HG02610 (cell line): ENCODE results near the gene C1orf232.

Experiments
- ATAC-seq: cut with Tn5 transposase; IDR thresholded peaks from one replicate; pipeline ENCODE4 v1.9.1; 2021; ENCODE audit warnings: mild to moderate bottlenecking, moderate library complexity; ENCODE audit not compliant: unreplicated experiment

The C1orf232 gene

DNA sequence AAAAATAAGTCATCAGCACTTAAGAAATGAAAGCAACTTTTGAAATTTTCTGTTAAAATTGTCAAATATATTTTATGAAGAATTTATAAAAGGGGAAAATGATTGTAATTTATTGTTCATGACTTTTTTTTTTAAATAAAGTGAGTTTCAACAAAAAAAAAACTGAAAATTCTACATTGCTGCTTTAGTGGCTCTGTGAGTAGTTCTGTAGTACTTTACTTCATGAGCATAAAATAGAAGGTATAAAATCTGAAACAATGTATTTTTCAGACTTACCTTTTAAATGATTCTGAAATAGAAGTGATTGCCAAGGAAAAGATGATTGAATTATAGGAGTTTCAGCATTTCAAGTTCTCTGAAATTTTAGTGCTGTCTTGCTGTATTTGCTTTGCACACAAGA, 43.4 kb downstream of the C1orf232 start:
- ATAC-seq: no peak

DNA sequence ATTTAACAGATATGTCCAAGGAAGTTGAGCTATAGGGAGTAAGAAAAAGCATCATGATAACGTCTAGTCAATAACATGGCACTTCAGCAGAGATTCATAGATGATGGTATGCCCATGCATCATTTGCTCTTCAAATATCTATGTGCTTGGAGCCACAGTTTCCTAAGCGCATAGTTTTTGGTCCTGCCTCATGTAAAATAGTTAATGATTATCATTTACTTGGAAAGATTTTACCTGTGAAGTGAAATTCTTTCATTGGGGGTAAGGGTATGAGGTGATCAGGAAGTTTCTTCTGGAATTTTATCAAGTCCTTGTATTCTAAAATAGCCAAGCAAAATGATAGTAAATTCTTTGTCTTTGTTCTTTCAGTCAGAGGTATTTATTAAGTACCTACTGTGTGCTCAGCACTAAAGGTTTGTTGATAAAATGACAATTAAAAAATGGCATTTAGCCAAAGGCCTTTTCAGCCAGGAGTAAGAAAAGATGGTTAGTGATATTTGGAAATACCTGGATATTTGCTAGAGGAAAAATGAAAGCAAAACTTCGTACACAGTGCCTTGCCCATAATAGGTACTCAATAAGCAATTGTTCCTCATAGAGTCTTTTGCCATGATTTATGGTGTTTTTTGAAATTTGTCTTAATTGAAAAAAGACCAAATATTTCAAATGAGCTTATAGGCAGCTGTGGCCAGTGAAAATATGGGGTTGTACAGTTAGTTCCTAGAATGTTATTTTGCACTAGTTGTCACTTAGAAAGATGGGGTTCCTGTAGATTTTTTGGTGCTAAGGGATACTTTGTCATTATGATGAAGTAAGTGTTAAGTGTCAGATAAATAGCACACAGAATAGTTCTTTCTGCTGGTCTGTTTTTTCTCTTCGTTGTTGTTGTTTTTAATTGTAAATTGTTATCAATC, 44.1 kb downstream of the C1orf232 start:
- no peak for ATAC-seq

DNA sequence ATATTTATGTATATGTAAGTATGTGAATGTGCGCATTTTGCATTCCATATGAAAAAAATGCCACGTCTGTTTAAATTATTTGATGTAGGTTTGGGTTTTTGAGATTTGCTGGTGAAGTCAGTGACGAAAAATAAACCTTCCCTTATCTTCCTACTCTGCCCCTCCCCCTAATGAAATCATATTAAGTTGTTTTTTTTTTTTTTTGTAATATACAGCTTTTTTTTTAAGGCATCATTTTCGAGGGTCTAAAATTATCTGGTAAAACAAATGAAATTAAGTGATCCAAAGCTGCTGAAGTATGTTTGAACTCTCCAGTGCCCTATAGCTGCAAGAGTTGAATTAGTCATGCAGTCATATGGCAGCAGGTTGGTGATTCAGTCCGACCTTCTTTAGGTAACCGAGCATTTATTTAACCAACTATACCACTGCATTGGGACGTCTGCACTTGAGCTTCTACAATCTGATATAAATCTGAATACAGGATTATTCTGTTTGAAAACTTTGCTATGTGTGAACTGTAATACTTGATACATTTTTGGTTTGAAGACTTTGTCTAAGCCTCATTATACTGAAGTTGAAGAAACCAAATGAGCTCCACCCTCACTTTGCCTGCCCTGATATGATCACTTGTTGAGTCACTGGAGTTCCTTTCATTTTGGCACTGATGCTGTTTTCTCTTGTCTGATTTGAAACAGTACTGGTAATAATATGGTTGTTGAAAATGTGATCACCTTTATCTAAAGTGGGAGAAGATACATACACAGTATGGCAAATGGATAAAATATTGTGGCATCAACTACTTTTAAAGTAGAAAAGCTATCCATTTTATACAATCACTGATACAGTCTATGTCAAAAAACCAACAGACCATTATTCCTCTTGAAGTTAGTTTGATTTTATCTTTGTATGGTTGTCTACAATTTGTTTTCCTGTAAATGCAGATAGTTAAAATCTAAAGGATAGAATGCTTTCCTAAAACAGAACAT, 45.5 kb downstream of the C1orf232 start:
- ATAC-seq: no peak

DNA sequence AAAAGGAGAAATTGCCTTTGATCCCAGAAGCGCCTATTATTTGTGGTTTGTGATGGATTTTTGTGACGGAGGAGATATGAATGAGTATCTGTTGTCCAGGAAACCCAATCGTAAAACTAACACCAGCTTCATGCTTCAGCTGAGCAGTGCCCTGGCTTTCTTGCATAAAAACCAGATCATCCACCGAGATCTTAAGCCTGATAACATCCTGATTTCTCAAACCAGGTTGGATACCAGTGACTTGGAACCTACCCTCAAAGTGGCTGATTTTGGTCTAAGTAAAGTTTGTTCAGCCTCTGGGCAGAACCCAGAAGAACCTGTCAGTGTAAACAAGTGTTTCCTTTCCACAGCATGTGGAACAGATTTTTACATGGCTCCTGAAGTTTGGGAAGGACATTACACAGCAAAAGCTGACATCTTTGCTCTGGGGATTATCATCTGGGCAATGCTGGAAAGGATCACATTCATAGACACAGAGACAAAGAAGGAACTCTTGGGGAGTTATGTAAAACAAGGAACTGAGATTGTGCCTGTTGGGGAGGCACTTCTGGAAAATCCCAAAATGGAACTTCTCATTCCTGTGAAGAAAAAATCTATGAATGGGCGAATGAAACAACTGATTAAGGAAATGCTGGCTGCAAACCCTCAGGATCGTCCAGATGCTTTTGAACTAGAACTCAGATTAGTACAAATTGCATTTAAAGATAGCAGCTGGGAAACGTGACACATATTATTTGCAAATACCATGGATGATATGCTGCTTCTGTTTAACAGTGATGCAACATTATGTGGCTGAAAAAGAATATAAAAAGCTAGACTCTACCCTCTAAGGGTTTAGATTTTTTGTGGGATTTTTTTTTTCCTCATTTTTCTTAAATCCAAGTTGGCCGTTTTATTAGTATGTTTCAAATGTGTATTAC, 46.6 kb downstream of the C1orf232 start:
- no peak for ATAC-seq

DNA sequence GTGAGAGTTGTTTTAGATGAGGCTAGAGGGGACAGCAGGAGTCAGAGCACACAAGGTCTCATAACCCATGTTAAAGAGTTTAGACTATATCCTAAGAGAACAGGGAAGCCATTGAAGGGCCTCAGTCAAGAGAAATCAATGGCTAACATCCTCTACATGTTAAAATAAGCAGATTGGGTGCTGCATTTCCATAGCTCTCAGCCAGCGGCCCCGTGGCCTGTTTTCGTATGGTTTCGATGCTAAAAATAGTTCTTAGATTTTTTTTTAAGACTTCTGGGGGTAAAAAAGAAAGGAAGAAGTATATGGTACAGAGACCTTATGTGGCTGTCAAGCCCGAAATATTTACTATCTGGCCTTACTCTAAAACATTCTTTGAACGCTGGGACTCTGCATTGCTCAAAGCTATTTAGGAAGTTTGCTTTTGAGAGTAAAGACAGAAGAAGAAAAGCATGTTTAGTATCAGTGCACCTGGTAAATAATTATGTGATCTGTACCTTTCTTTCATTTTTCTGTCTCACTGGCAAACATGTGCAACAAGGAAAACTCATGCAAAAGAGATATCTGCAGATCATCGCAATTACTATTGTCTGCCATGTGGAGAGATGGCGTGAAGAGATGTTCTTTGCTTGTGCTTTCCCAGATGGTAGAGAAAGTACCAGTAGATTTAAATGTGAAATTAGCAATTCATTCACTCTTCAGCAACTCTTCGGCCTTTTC, 48.7 kb downstream of the C1orf232 start:
- ATAC-seq: no peak

DNA sequence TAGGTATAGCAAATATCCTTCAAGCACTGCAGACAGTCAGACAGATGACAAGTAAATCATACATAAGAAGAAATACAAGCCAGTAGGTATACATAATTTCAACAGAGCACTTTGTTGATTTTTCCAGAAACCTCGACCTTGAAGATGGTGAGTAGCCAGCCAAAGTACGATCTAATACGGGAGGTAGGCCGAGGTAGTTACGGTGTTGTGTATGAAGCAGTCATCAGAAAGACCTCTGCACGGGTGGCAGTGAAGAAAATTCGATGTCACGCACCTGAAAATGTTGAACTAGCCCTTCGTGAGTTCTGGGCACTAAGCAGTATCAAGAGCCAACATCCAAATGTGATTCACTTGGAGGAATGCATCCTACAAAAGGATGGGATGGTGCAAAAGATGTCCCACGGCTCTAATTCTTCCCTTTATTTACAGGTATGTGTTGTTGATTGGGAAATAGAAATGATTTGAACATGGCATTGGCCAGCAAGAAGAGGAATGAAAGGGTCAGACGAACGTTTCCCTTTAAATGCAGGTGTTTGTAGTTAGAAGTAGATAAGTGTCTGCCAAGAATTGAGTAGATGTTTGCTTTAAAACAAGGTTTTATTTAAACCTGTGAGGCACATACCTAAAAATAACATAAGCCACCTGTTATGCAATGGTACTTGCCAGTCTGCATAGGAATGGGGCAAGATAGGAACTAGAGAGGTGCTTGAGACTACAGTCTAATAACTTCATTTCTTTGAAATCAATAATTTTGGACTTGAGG, 54.4 kb downstream of the C1orf232 start:
- no peak for ATAC-seq
